GM19397 (cell line): ENCODE data around the gene GP5.

Source experiments
- ATAC-seq: cut with Tn5 transposase; IDR thresholded peaks from one replicate; pipeline ENCODE4 v1.9.1; 2021; ENCODE audit warnings: mild to moderate bottlenecking, moderate library complexity; ENCODE audit not compliant: unreplicated experiment

Gene GP5, protein sequence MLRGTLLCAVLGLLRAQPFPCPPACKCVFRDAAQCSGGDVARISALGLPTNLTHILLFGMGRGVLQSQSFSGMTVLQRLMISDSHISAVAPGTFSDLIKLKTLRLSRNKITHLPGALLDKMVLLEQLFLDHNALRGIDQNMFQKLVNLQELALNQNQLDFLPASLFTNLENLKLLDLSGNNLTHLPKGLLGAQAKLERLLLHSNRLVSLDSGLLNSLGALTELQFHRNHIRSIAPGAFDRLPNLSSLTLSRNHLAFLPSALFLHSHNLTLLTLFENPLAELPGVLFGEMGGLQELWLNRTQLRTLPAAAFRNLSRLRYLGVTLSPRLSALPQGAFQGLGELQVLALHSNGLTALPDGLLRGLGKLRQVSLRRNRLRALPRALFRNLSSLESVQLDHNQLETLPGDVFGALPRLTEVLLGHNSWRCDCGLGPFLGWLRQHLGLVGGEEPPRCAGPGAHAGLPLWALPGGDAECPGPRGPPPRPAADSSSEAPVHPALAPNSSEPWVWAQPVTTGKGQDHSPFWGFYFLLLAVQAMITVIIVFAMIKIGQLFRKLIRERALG

DNA sequence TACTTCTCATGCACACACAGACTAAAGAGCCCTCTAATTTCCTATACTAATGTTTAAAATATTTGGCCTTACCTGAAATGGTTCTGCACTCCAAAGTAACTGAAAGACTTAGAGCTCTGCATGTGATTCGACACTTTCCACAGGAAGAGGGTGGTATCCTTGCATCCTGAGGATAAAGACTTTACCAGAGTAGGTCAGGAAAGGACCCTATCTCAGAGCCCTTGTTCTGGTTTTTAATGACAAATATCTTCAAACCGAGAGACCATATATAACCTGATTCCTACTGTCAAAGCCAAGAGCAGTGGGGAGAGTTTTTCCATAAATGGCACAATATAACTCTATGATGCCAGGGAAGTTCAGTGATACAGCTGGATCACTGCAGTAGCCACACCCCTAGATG lies at the start of gene GP5:
TSS of gene GP5 (minus strand) at position 101 of the 400 bp plus-strand sequence. CDS start 984 bp downstream, outside the sequence.
- ATAC-seq, result no peak

GRCh38 chr3:194447657-194448056 lies 48.6 kb upstream of the GP5 start:
- no peak for ATAC-seq

- ATAC-seq, result no peak
Measured at GRCh38 chr3:194447161-194447560, 48.1 kb upstream of the GP5 start.

GRCh38 chr3:194446754-194447153 lies 47.7 kb upstream of the GP5 start:
- ATAC-seq, result no peak

GRCh38 chr3:194446172-194446571 lies 47.1 kb upstream of the GP5 start:
- no peak for ATAC-seq

DNA sequence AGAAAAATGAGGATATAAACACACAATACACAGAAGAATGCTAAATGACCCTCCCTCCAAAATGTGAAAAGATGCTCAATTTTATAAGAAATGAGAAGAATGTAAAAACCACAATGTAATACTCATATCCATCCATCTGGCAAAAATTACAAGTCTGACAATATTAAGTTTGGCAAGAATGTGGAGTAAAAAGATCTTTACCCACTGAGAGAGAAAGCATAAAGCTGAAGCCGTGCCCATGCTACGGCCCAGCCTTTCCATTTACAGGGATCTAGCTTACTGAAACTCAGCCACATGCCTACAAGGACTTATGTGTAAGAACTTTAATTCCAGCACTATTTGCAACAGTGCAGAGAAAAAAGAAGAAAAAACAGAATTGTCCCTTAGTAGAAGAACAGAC lies 44.8 kb upstream of the GP5 start:
- ATAC-seq, result no peak

GRCh38 chr3:194440756-194441155 lies 41.7 kb upstream of the GP5 start:
- ATAC-seq, result no peak

DNA sequence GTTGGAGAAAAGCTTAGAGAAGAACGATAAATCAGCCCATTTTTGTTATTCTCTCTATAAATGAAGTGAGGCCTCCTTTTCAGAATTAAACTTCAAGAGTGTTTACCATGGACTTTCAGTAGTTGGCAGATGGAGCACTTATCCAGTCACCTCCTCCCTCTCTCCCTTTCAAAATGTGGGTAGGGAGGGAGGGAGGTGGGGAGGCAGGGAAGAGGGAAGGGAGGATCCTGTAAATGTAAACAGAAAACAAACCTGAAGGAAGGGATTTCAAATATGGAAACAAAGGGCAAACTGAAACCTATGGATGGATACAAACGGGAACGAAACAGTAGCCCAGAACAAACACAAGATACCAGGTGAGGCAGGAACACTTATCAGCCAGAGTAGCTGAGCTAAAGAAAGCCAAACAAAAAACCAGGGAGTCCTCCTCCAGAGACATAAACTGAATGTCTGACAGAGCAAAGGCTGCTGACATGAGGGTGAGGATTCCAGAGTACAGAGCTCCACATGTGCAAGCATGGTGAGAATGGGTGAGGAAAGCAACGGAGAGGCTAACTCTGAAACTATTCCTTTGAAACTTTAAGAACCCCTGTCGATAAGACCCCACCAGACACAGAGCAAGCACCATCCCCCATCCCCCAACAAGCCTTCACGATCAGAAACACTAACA lies 41.0 kb upstream of the GP5 start:
- ATAC-seq, result no peak

- ATAC-seq, result no peak
Measured at GRCh38 chr3:194434503-194434902, 35.4 kb upstream of the GP5 start.

GRCh38 chr3:194431554-194431953 lies 32.5 kb upstream of the GP5 start:
- no peak for ATAC-seq

DNA sequence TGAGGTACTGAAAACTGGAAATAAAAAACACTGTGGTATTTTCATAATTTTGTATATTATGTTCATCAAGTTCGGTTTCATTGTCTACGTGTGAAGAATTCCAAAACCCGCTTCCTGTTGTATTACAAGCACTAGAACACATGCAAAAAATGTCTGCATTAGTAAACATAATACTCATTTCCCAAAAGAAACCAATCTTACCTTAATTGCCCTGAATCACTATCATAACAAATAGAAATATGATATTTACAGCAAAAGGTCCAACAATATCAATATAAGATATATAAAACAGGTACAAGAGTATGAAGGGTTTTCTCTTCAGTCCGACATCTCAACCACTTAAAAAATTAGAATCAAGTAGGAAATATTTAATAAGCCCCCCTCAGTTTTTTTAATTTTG lies 26.3 kb upstream of the GP5 start:
- ATAC-seq, result no peak

- no peak for ATAC-seq
Measured at GRCh38 chr3:194424953-194425352, 25.9 kb upstream of the GP5 start.

DNA sequence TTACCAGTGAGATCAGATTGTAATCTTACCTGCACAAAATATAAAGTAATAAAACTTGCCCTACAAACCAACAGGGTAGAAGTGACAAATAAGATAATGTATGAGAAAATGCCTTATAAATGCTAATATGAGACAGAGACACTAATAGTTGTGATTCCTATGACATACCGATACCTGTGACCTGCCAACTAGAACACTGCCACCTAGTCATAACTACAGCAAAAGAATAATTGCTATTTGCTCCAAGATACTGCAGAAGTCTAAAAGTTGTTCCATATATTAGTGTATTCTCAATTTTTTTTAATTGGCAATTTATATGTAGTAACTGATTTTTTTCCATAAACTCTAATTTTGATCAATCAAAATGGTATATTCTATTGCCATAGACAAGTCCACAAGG lies 25.3 kb upstream of the GP5 start:
- ATAC-seq, result no peak

GRCh38 chr3:194423317-194423716 lies 24.3 kb upstream of the GP5 start:
- ATAC-seq, result no peak

GRCh38 chr3:194422188-194422587 lies 23.1 kb upstream of the GP5 start:
- no peak for ATAC-seq

- no peak for ATAC-seq
Measured at GRCh38 chr3:194418671-194419070, 19.6 kb upstream of the GP5 start.

DNA sequence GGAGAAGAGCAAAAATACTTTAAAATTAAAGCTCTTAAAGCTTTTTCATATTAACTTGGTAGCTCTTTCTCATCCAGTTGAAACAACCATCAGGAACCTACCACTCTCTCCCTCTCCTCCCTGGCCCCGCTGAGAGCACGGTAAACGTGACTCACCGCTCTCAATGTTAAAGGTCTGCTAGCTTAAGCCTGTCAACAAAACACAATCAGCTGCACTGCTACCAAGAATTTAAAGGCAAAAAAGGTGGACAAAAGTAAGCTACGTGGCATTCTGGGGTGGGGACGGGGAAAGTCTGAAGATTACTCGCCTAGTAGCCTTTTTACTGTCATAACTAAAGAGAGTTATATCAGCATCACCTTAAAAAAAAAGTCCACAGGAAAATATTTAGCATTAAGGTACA lies 8.4 kb upstream of the GP5 start:
- ATAC-seq, result no peak

GRCh38 chr3:194405766-194406165 lies 6.7 kb upstream of the GP5 start:
- ATAC-seq, result no peak

GRCh38 chr3:194404365-194405140 lies 5.5 kb upstream of the GP5 start:
- no peak for ATAC-seq

GRCh38 chr3:194401868-194402329 lies 2.8 kb upstream of the GP5 start:
- no peak for ATAC-seq

GRCh38 chr3:194401346-194401745 lies 2.3 kb upstream of the GP5 start:
- ATAC-seq, result no peak
